Measurements from ENCODE around the gene RHOXF2B.
"Not testable (repeated sequence)": the region's sequence is repeated elsewhere in the genome, so short reads cannot be mapped to it uniquely, and the experiment has no call there.

DNA sequence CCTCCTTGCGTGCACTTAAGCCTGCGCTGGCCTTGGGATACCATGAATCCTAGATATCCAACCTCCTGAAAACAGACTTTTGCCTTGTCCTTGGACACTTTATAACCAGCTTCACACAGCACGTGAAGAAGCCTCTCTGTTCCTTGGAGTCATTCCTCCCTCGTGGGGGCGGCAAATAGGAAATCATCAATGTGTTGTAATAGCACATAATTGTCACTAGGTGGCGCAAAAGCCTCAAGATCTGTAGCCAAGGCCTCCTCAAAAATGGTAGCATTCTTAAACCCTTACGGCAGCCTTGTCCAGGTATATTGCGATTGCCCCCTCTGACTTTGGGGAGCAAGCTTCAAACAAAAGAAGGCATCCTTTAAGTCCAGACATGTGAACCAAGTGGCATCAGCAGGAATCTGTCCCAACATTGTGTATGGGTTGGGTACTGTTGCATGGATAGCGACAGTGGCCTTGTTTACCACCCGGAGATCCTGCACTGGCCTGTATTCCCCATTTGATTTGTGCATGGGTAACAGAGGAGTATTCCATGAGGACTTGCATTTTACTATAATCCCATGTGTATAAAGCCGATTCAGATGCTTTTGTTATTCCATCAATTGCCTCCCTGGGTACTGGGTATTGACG lies 8.2 kb upstream of the RHOXF2B start:
- TF ChIP-seq SMC3 (IDR thresholded peaks at IDR 0.05); CHD2 (IDR thresholded peaks at IDR 0.05; ENCODE audit: low read length, partially characterized antibody); MAFK (IDR thresholded peaks at IDR 0.05; ENCODE audit: partially characterized antibody); POLR2A (IDR thresholded peaks at IDR 0.05; ENCODE audit: low read length); CTCF (IDR thresholded peaks at IDR 0.05); EP300 (IDR thresholded peaks at IDR 0.05): not testable (repeated sequence)
